GM12878 (cell line): ENCODE data around the gene GINS1. TPM values are rescaled to one million over a fixed set of nuclear protein-coding genes. Genes with fewer than 3 reads are reported as not detected.

Source experiments
- ATAC-seq: fragments of 200-7000 bp; cut with Tn5 transposase; 3 replicates; pipeline ENCODE4 v1.9.1; 2020; ENCODE audit warnings: mild to moderate bottlenecking, moderate library complexity
- BruUV-seq: library from RNA; stranded (reverse); fragments of 400-500 nt; replicated peaks from 2 replicates; lab custom pipeline; 2021; lab: Mats Ljungman, UMichigan
- CTCF ChIA-PET: fragments of 300-600 bp; sonication (Branson Sonifier 250); formaldehyde crosslinking; extraction: SDS; loops from one replicate; lab custom pipeline; 2021; ENCODE audit warnings: inconsistent platforms; lab: Yijun Ruan, JAX
- POLR2A ChIA-PET: fragments of 350-600 bp; formaldehyde crosslinking; extraction: SDS; loops from one replicate; lab custom pipeline; 2021; ENCODE audit warnings: inconsistent platforms; lab: Charles Lee
- RAD21 ChIA-PET: fragments of 300-600 bp; sonication (Branson Sonifier 250); formaldehyde crosslinking; loops from one replicate; lab custom pipeline; 2023; ENCODE audit warnings: antibody characterized with exemption; ENCODE audit not compliant: unreplicated experiment; lab: Charles Lee
- SMC1A ChIA-PET: fragments of 300-600 bp; sonication (Branson Sonifier 250); formaldehyde crosslinking; loops from one replicate; lab custom pipeline; 2023; ENCODE audit not compliant: unreplicated experiment, uncharacterized antibody; lab: Charles Lee
- DNase-seq: peaks from one replicate; pipeline ENCODE4 v3.0.0-alpha.2; 2011; ENCODE audit warnings: low read depth, low spot score
- FAIRE-seq: peaks from 3 replicates; lab custom pipeline; 2011; peaks lifted over from hg19 to GRCh38; lab: Jason Lieb, UNC
- H2AFZ ChIP-seq: 2 replicates; pipeline ENCODE4 v1.6.0; 2011; ENCODE audit warnings: low read depth, low read length, control low read depth; ENCODE audit not compliant: control insufficient read depth
- H3K27ac ChIP-seq: 2 replicates; pipeline ENCODE4 v1.5.1; 2011; ENCODE audit warnings: control low read depth; ENCODE audit not compliant: control insufficient read depth, insufficient read depth
- H3K27me3 ChIP-seq, 2 experiments: replicated peaks in 1 of 2; 2 replicates each; pipeline versions ENCODE4 v1.6.0 to v1.6.1; 2011; ENCODE audit warnings: low read length in 1 of 2; ENCODE audit not compliant: control insufficient read depth in 2 of 2, insufficient read depth in 2 of 2
- H3K36me3 ChIP-seq, 2 experiments: 2 replicates each; pipeline ENCODE4 v1.5.1; 2011; ENCODE audit warnings: low read length in 1 of 2; ENCODE audit not compliant: control insufficient read depth in 2 of 2, insufficient read depth in 2 of 2
- H3K4me1 ChIP-seq: 2 replicates; pipeline ENCODE4 v1.6.1; 2011; ENCODE audit warnings: mild to moderate bottlenecking, low read length, moderate library complexity, mixed read lengths; ENCODE audit not compliant: control insufficient read depth, insufficient read depth
- H3K4me2 ChIP-seq: 2 replicates; pipeline ENCODE4 v1.6.0; 2011; ENCODE audit warnings: control low read depth; ENCODE audit not compliant: control insufficient read depth, insufficient read depth
- H3K4me3 ChIP-seq: fragments of 200-600 bp; sonication (generic); 2 replicates; pipeline ENCODE4 v1.5.1; 2016
- H3K79me2 ChIP-seq: 2 replicates; pipeline ENCODE4 v1.6.0; 2011; ENCODE audit warnings: low read length; ENCODE audit not compliant: control insufficient read depth, insufficient read depth
- H3K9ac ChIP-seq: 2 replicates; pipeline ENCODE4 v1.8.0; 2011; ENCODE audit warnings: low read length, control low read depth, mixed read lengths; ENCODE audit not compliant: control insufficient read depth, insufficient read depth
- H3K9me3 ChIP-seq: replicated peaks from 3 replicates; pipeline ENCODE4 v1.5.1; 2011; ENCODE audit warnings: mild to moderate bottlenecking, low read length; ENCODE audit not compliant: control insufficient read depth, insufficient read depth
- H4K20me1 ChIP-seq: 2 replicates; pipeline ENCODE4 v1.6.0; 2011; ENCODE audit not compliant: control insufficient read depth, insufficient read depth
- ETV6 ChIP-seq, 2 experiments: fragments of 450-650 bp in 1 of 2; IDR thresholded peaks in 1 of 2; conservative IDR thresholded peaks in 1 of 2; 2 replicates each; pipeline ENCODE4 v1.6.1; 2014; ENCODE audit warnings: antibody characterized with exemption in 1 of 2, borderline replicate concordance in 1 of 2, low read depth in 1 of 2, mild to moderate bottlenecking in 1 of 2, moderate library complexity in 1 of 2
- MAX ChIP-seq: IDR thresholded peaks from 2 replicates; pipeline ENCODE4 v1.6.1; 2012; ENCODE audit warnings: low read depth, low read length, improper control_type of control experiment
- MEF2A ChIP-seq: IDR thresholded peaks from 2 replicates; pipeline ENCODE4 v1.6.1; 2011; ENCODE audit warnings: low read depth, mild to moderate bottlenecking, low read length, moderate library complexity; ENCODE audit not compliant: insufficient read depth
- MYC ChIP-seq: IDR thresholded peaks from 2 replicates; pipeline ENCODE4 v1.6.1; 2011; ENCODE audit warnings: mild to moderate bottlenecking, low read length, moderate library complexity, inconsistent platforms; ENCODE audit not compliant: insufficient read depth, insufficient replicate concordance, insufficient read length, severe bottlenecking
- PML ChIP-seq: IDR thresholded peaks from 2 replicates; pipeline ENCODE4 v1.6.1; 2012; ENCODE audit warnings: low read length, inconsistent platforms
- RB1 ChIP-seq: fragments of 450-650 bp; formaldehyde crosslinking; IDR thresholded peaks from 2 replicates; pipeline ENCODE4 v1.6.1; 2017; ENCODE audit warnings: mild to moderate bottlenecking, borderline replicate concordance
- SP1 ChIP-seq: IDR thresholded peaks from one replicate; pipeline ENCODE4 v1.6.1; 2011; ENCODE audit warnings: low read depth, low read length
- SUZ12 ChIP-seq: fragments of 200-600 bp; sonication (generic); IDR thresholded peaks from one replicate; pipeline ENCODE4 v1.6.1; 2018; ENCODE audit warnings: antibody characterized with exemption, mild to moderate bottlenecking; ENCODE audit not compliant: unreplicated experiment
- ZBTB33 ChIP-seq: fragments of 450-650 bp; IDR thresholded peaks from 2 replicates; pipeline ENCODE4 v1.6.1; 2017; ENCODE audit warnings: mild to moderate bottlenecking
- ZNF687 ChIP-seq: fragments of 450-650 bp; IDR thresholded peaks from 2 replicates; pipeline ENCODE4 v1.6.1; 2017; ENCODE audit warnings: mild to moderate bottlenecking, moderate library complexity
- WGBS: methylation state at CpG from one replicate; pipeline ENCODE4 v1.1.6; 2016; ENCODE audit warnings: low lambda C conversion rate; ENCODE audit not compliant: insufficient replicate concordance, insufficient coverage; ENCODE audit errors: missing lambda C conversion rate; 5-methylcytosine and 5-hydroxymethylcytosine counted together
- in situ Hi-C: fragments of 300-500 bp; cut with MboI; formaldehyde crosslinking; loops from 9 replicates; pipeline ENCODE4 v1.14.3; 2018; ENCODE audit warnings: mixed read lengths
- intact Hi-C: fragments of 100-400 bp; cut with micrococcal nuclease; formaldehyde crosslinking; loops from one replicate; pipeline ENCODE4 v1.14.2; 2022; ENCODE audit not compliant: unreplicated experiment
- polyA plus RNA-seq, 11 experiments: library from polyadenylated mRNA; depleted of rRNA in 4 of 11; unstranded in 6 of 11; stranded (reverse) in 5 of 11; fragments of >200 nt; fragmentation: Nextera tagmentation in 4 of 11; fragmentation: Illumina TruSeq in 1 of 11; extraction: Ambion mirVana in 4 of 11; extraction: Trizol in 1 of 11; gene quantifications; 1 replicate in 1 of 11; 2 replicates in 10 of 11; pipeline versions ENCODE4 v1.2.1 to v1.2.3, GENCODE V29; 2011 to 2016; ENCODE audit warnings: inconsistent platforms in 2 of 11, missing spikeins in 2 of 11, low read depth in 1 of 11
- total RNA-seq, 4 experiments: library from RNA; depleted of rRNA in 3 of 4; stranded (reverse); fragments of >200 nt in 3 of 4; fragmentation: Illumina TruSeq in 1 of 4; extraction: Trizol in 1 of 4; gene quantifications; 2 replicates each; pipeline versions ENCODE4 v1.2.1 to v1.2.3, GENCODE V29; 2013 to 2021

GINS1 gene
- total and polyA plus RNA-seq, 10 of the 15 experiments (the other 5 are each of a cell fraction or from before 2014, with no cell fraction given) = 13.0 to 44.6 (median 30.3) TPM

- TF ChIP-seq MAX (no peak), ETV6 (conservative IDR thresholded peaks at IDR 0.05 in 1 of 2, IDR thresholded peaks at IDR 0.05 in 1 of 2; ENCODE audit: borderline replicate concordance in 1 of 2, low read depth in 1 of 2) (no peak), SP1 (no peak), PML (no peak), MYC (no peak), RB1 (no peak), MEF2A (no peak), ZNF687 (no peak), ZBTB33 (no peak), SUZ12 (no peak)
- no peak for ATAC-seq
- in situ Hi-C loops = no loop called here
- ChIA-PET RAD21 (no interaction called here), POLR2A (interaction anchor here (0.7 kb wide), 1 partner anchor 21 kb away, joined by 3 read pairs; no protein-coding TSS in a partner anchor), CTCF (no interaction called here), SMC1A (no interaction called here)
- 77% methylated on average over 4 of the region's 4 CpGs for WGBS
- intact Hi-C loops = no loop called here
- no peaks in the 10 kb centered on the region for H3K4me1 ChIP-seq
- H4K20me1 ChIP-seq = no peaks in the 10 kb centered on the region
- no peaks in the 10 kb centered on the region for H3K27me3 ChIP-seq
- no peak overlapping the region for H3K4me3 ChIP-seq
- H3K9me3 ChIP-seq = no peaks in the 10 kb centered on the region
- no peaks in the 10 kb centered on the region for H3K79me2 ChIP-seq
- BruUV-seq = no TSS peak
- DNase-seq = no peak
- FAIRE-seq = no peak
- no peak overlapping the region for H2AFZ ChIP-seq
- H3K36me3 ChIP-seq = peaks cover 0 to 17% of the 10 kb centered on the region in 2 experiments; a peak in 3 of 4 replicates
- H3K4me2 ChIP-seq = no peak overlapping the region
- no peak overlapping the region for H3K9ac ChIP-seq
- H3K27ac ChIP-seq = no peak overlapping the region
Observed at GRCh38 chr20:25422032-25422431, 14.6 kb downstream of the GINS1 start.
